ENCODE measurements around the gene ALG12. TPM values are rescaled to one million over a fixed set of nuclear protein-coding genes. Genes with fewer than 3 reads are reported as not detected.

Gene ALG12
- total and polyA plus RNA-seq, 2 donors (not counting 1 experiment from before 2014, with no cell fraction given): 15.2 to 16.6 TPM

DNA sequence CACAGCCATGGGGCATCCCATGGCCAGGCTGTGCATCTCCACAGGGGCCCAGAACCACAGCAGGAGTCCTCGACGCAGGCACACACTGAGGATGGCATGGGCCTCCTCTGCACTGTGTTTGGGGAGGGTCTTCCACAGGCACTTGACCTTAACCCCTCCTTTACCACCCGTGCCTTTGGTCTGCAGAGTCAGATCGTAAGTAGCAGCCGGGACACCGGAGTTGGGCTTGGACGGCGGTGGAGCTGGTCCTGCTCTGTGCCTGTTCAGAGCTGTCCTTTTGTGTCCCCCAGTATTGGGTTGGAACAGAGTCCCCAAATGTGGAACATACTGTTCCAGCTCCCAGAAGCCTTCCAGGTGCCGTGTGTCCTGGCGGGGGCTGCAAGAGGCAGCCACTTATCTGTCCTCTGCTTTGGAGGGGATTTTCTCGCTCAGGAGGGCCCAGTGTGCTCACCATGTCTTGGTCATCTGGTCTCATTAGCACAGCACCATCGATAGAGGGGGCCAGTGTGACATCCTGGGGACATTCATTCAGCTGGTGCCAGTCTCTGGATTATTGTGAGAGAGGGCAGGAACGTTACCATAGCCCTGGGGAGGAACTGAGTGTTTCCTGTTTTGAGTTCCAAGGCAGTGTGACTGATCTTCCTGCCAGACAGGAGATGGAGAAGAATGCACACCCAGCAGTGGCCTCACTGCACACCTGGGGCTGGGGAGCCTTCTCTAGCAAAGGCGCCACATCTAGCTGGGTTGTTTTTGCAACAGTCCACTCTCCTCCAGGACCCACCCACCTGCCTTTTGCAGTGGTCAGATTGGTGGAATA is 12.6 kb upstream of the ALG12 start:
- ChIA-PET CTCF (interaction anchor here (0.6 to 5.0 kb wide), 35 partner anchors 9 to 539 kb away, joined by 3 to 127 read pairs (median 4); partner anchors contain the start of gene PIM3), POLR2A (interaction anchor here (0.8 to 4.6 kb wide), 12 partner anchors 12 to 260 kb away, joined by 3 to 75 read pairs (median 18); partner anchors contain the start of genes ALG12, CRELD2 and PIM3)
- DNase-seq: peak; percentile 92
- Mint-ChIP-seq H3K27ac (peak overlapping the region; percentile 95), H3K4me1 (peaks cover 53% of the 10 kb centered on the region), H3K27me3 (no peaks in the 10 kb centered on the region), H3K9me3 (ENCODE audit: insufficient read depth) (no peaks in the 10 kb centered on the region), H3K4me3 (peak overlapping the region; percentile 77)
- TF ChIP-seq, protein P1, sequence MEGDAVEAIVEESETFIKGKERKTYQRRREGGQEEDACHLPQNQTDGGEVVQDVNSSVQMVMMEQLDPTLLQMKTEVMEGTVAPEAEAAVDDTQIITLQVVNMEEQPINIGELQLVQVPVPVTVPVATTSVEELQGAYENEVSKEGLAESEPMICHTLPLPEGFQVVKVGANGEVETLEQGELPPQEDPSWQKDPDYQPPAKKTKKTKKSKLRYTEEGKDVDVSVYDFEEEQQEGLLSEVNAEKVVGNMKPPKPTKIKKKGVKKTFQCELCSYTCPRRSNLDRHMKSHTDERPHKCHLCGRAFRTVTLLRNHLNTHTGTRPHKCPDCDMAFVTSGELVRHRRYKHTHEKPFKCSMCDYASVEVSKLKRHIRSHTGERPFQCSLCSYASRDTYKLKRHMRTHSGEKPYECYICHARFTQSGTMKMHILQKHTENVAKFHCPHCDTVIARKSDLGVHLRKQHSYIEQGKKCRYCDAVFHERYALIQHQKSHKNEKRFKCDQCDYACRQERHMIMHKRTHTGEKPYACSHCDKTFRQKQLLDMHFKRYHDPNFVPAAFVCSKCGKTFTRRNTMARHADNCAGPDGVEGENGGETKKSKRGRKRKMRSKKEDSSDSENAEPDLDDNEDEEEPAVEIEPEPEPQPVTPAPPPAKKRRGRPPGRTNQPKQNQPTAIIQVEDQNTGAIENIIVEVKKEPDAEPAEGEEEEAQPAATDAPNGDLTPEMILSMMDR (IDR thresholded peaks at IDR 0.05): peak; percentile 80
- TF ChIP-seq EZH2 (IDR thresholded peaks at IDR 0.05; ENCODE audit: borderline replicate concordance, insufficient read depth, low read depth, low read length, poor library complexity, severe bottlenecking): no peak
- peak overlapping the region in 4 of 5 experiments; percentile 4 to 29 (median 25) for H3K4me3 ChIP-seq (ENCODE audit: control extremely low read depth in 1 of 5, extremely low read depth in 1 of 5, insufficient read depth in 1 of 5, low read depth in 2 of 5, low read length in 4 of 5)
- H3K4me2 ChIP-seq (replicated peaks; ENCODE audit: low read depth, low read length, poor library complexity, severe bottlenecking): peak overlapping the region; percentile 82
- peak overlapping the region; percentile 47 for H3K9ac ChIP-seq (ENCODE audit: low read length)
- no peak overlapping the region for H2AFZ ChIP-seq (ENCODE audit: insufficient read depth, low read depth, low read length, poor library complexity, severe bottlenecking)
- no peaks in the 10 kb centered on the region for H3K27me3 ChIP-seq (replicated peaks in 1 of 4; ENCODE audit: control extremely low read depth in 1 of 4, control insufficient read depth in 3 of 4, insufficient read depth in 4 of 4, low read length in 3 of 4)
- no peaks in the 10 kb centered on the region for H4K20me1 ChIP-seq (ENCODE audit: control insufficient read depth, insufficient read depth, low read length, poor library complexity, severe bottlenecking)
- H3K4me1 ChIP-seq (ENCODE audit: control insufficient read depth in 2 of 2, insufficient read depth in 2 of 2, low read length in 2 of 2): peaks cover 57 to 69% of the 10 kb centered on the region in 2 donors
- H3K36me3 ChIP-seq (replicated peaks in 1 of 2; ENCODE audit: control extremely low read depth in 1 of 2, control insufficient read depth in 1 of 2, extremely low read depth in 1 of 2, insufficient read depth in 2 of 2, low read length in 1 of 2): no peaks in the 10 kb centered on the region
- 31% methylated on average over 14 of the region's 14 CpGs for WGBS (ENCODE audit: insufficient coverage)
- peaks cover 0 to 5% (median 0%) of the 10 kb centered on the region in 3 donors for H3K9me3 ChIP-seq (ENCODE audit: control extremely low read depth in 1 of 3, control insufficient read depth in 2 of 3, insufficient read depth in 1 of 3, low read length in 2 of 3)
- peaks cover 19% of the 10 kb centered on the region for H3K79me2 ChIP-seq (ENCODE audit: control insufficient read depth, insufficient read depth, low read length)
- intact Hi-C loops (cut with micrococcal nuclease): loop anchor here (1.0 to 10.0 kb wide), 7 partner anchors 29 to 544 kb away; partner anchors contain the start of genes PIM3 and SBF1
- peak overlapping the region; percentile 94 to 97 for H3K27ac ChIP-seq (ENCODE audit: low read length in 2 of 2)
- ATAC-seq (ENCODE audit: low read depth): peak; percentile 42

Data from B cell (primary cell).